Measurements from ENCODE around the gene CUEDC1. TPM values are rescaled to one million over a fixed set of nuclear protein-coding genes. Genes with fewer than 3 reads are reported as not detected.
"Not testable (repeated sequence)": the region's sequence is repeated elsewhere in the genome, so short reads cannot be mapped to it uniquely, and the experiment has no call there.

Gene CUEDC1
- total RNA-seq, 1 donor from 2014 or later, result 37.0 TPM

DNA sequence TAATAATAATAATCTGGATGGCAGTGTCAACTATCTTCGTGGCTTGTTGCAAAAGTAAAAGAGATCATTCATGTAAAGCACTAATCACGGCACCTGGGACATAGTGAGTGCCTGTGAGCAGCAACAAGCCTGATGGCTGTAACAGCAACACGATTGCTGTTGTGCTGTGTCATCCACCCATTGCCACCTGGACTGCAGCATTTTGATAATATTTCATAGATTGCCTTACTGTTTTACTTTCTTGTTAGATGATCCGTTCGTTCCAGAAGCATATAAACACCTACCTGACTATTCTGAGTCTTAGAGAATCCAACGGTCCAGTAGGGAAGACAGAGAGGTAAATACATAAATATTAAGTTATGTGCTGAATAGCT lies 102.3 kb downstream of the CUEDC1 start:
- H3K4me3 Mint-ChIP-seq, result no peak overlapping the region
- no peaks in the 10 kb centered on the region for H3K9me3 Mint-ChIP-seq
- H3K36me3 Mint-ChIP-seq, result peaks cover 2% of the 10 kb centered on the region
- H3K4me1 Mint-ChIP-seq, result peaks cover 56% of the 10 kb centered on the region
- H3K27me3 Mint-ChIP-seq (ENCODE audit: low read depth), result no peaks in the 10 kb centered on the region
- peak overlapping the region; percentile 26 for H3K27ac Mint-ChIP-seq
- no peak for TF ChIP-seq CTCF (IDR thresholded peaks at IDR 0.05; ENCODE audit: unreplicated experiment)
- DNase-seq (ENCODE audit: low spot score in 2 of 2, unreplicated experiment in 2 of 2), result no peak

- Mint-ChIP-seq H3K9me3 (no peaks in the 10 kb centered on the region), H3K27ac (peak overlapping the region; percentile 98), H3K4me1 (peaks cover 55% of the 10 kb centered on the region), H3K36me3 (peaks cover 2% of the 10 kb centered on the region), H3K4me3 (peak overlapping the region; percentile 60), H3K27me3 (ENCODE audit: low read depth) (no peaks in the 10 kb centered on the region)
- no peak for TF ChIP-seq CTCF (IDR thresholded peaks at IDR 0.05; ENCODE audit: unreplicated experiment)
- DNase-seq (ENCODE audit: low spot score in 2 of 2, unreplicated experiment in 2 of 2), result no peak
Observed at GRCh38 chr17:57852092-57852954, 102.9 kb downstream of the CUEDC1 start.

GRCh38 chr17:57849874-57850754 lies 105.1 kb downstream of the CUEDC1 start, which contains the start of gene MRPS23:
Gene MRPS23, minus strand, starts transcription at chr17:57850044. Its CDS starts 34 bp downstream, at chr17:57850010.
- peak within 1 kb of the TSS; percentile 92 for H3K4me3 Mint-ChIP-seq
- H3K9me3 Mint-ChIP-seq, result no peaks in the 10 kb centered on the region
- H3K36me3 Mint-ChIP-seq, result peaks cover 10% of the 10 kb centered on the region
- no peaks in the 10 kb centered on the region for H3K27me3 Mint-ChIP-seq (ENCODE audit: low read depth)
- peaks cover 47% of the 10 kb centered on the region for H3K4me1 Mint-ChIP-seq
- DNase-seq (ENCODE audit: low spot score in 2 of 2, unreplicated experiment in 2 of 2), result peak; percentile 90 to 91
- H3K27ac Mint-ChIP-seq, result peak within 1 kb of the TSS; percentile 96
- no peak for TF ChIP-seq CTCF (IDR thresholded peaks at IDR 0.05; ENCODE audit: unreplicated experiment)

GRCh38 chr17:57849163-57849873 lies 105.9 kb downstream of the CUEDC1 start:
- Mint-ChIP-seq H3K4me3 (peak overlapping the region; percentile 92), H3K27me3 (ENCODE audit: low read depth) (no peaks in the 10 kb centered on the region), H3K36me3 (peaks cover 11% of the 10 kb centered on the region), H3K4me1 (peaks cover 45% of the 10 kb centered on the region), H3K27ac (peak overlapping the region; percentile 96), H3K9me3 (no peaks in the 10 kb centered on the region)
- no peak for TF ChIP-seq CTCF (IDR thresholded peaks at IDR 0.05; ENCODE audit: unreplicated experiment)
- no peak for DNase-seq (ENCODE audit: low spot score in 2 of 2, unreplicated experiment in 2 of 2)

GRCh38 chr17:57846056-57846945 lies 108.9 kb downstream of the CUEDC1 start:
- not testable (repeated sequence) for H3K27me3 Mint-ChIP-seq (ENCODE audit: low read depth); H3K9me3 Mint-ChIP-seq; DNase-seq (ENCODE audit: low spot score in 2 of 2, unreplicated experiment in 2 of 2); H3K4me3 Mint-ChIP-seq; H3K27ac Mint-ChIP-seq
- Mint-ChIP-seq H3K36me3 (peaks cover 11% of the 10 kb centered on the region), H3K4me1 (peaks cover 22% of the 10 kb centered on the region)

Measured in mesothelial cell of epicardium (in vitro differentiated cells).